SU-DHL-6 (cell line): ENCODE measurements around the gene GRIK3.

Source experiments
- EZH2phosphoT487 ChIP-seq: fragments of 200-600 bp; sonication (generic), shearing (Covaris generic); conservative IDR thresholded peaks from 2 replicates; pipeline ENCODE4 v1.6.1; 2018; ENCODE audit warnings: mild to moderate bottlenecking, antibody characterized with exemption, low read length, moderate library complexity, mixed read lengths
- TF ChIP-seq, protein P1 (sequence below): fragments of 200-600 bp; sonication (generic); IDR thresholded peaks from one replicate; pipeline ENCODE4 v1.5.1; 2017; ENCODE audit warnings: antibody characterized with exemption, mild to moderate bottlenecking, low read length, moderate library complexity; ENCODE audit not compliant: insufficient read depth, poor library complexity, severe bottlenecking

DNA sequence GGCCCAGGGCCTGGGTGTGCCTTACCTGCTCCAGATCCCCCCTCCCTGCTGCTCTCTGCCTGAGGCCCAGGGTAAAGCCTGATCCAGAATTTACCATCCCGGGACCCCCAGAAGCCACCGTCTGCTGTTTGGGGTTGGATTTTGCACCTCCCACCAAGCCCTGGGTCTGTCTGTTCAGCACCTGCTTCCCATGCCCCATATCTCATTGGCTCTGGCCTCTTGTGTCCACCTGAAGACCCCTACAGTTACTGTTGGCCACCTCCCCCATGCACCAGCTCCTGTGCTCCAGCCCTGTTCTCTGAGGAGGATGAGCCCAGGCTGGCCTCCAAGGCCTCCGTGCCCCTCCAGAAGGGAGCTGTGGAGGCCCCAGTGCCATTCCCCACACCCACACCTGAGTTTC, 113.9 kb downstream of the GRIK3 start:
- TF ChIP-seq, protein P1, sequence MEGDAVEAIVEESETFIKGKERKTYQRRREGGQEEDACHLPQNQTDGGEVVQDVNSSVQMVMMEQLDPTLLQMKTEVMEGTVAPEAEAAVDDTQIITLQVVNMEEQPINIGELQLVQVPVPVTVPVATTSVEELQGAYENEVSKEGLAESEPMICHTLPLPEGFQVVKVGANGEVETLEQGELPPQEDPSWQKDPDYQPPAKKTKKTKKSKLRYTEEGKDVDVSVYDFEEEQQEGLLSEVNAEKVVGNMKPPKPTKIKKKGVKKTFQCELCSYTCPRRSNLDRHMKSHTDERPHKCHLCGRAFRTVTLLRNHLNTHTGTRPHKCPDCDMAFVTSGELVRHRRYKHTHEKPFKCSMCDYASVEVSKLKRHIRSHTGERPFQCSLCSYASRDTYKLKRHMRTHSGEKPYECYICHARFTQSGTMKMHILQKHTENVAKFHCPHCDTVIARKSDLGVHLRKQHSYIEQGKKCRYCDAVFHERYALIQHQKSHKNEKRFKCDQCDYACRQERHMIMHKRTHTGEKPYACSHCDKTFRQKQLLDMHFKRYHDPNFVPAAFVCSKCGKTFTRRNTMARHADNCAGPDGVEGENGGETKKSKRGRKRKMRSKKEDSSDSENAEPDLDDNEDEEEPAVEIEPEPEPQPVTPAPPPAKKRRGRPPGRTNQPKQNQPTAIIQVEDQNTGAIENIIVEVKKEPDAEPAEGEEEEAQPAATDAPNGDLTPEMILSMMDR: no peak
- no peak for TF ChIP-seq EZH2phosphoT487
